GM12875 (cell line): ENCODE results near the gene CRHBP.
"Not testable (repeated sequence)": the region's sequence is repeated elsewhere in the genome, so short reads cannot be mapped to it uniquely, and the experiment has no call there.

Source experiments
- H3K4me3 ChIP-seq: one replicate; pipeline ENCODE4 v1.5.1; 2011; ENCODE audit warnings: low read depth, low read length, control low read depth
- TF ChIP-seq, protein P1 (sequence below): IDR thresholded peaks from 2 replicates; pipeline ENCODE4 v1.5.1; 2011; ENCODE audit warnings: low read depth, mild to moderate bottlenecking, control low read depth, inconsistent platforms, low read length, moderate library complexity, borderline replicate concordance; ENCODE audit not compliant: insufficient read depth

The CRHBP gene

DNA sequence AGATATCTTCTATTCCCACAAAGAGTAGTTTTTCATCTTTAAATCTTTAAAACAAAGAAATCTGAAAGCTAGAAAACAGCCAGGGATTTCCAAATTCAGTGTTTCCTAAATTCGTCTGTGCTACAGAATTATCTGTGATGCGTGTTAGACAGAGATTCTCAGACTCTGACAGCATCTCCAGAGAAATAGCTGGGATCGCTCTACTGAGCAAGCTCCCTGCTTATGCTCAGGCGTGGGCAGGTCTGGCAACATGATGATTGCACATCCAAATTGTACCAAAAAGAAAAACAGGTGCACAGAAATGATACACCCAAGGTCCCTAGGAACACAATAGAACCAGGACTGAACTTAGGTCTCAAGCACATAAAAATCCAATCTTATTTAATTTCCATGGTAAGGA, 22.8 kb upstream of the CRHBP start:
- TF ChIP-seq, protein P1, sequence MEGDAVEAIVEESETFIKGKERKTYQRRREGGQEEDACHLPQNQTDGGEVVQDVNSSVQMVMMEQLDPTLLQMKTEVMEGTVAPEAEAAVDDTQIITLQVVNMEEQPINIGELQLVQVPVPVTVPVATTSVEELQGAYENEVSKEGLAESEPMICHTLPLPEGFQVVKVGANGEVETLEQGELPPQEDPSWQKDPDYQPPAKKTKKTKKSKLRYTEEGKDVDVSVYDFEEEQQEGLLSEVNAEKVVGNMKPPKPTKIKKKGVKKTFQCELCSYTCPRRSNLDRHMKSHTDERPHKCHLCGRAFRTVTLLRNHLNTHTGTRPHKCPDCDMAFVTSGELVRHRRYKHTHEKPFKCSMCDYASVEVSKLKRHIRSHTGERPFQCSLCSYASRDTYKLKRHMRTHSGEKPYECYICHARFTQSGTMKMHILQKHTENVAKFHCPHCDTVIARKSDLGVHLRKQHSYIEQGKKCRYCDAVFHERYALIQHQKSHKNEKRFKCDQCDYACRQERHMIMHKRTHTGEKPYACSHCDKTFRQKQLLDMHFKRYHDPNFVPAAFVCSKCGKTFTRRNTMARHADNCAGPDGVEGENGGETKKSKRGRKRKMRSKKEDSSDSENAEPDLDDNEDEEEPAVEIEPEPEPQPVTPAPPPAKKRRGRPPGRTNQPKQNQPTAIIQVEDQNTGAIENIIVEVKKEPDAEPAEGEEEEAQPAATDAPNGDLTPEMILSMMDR, result no peak
- no peak overlapping the region for H3K4me3 ChIP-seq

DNA sequence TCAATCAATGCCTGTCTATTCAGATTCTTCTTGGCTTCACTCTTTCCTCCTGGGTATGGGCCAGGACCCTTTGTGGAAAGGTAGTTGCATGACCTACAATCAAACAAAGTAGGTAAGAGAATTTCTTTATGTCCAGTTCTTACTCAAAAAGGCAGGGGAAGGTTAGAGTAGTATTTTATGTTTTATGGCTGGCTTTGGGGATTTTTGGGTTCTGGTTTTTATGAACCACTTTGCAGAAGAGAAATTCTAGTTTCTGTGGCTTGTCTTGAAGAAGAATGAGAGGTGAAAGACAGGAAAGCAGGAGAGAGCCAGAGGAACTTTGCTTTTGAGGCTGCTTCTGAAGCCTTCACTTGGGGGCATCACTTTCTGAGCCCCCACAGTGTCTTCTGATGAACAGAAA, 14.7 kb upstream of the CRHBP start:
- TF ChIP-seq, protein P1, result no peak
- H3K4me3 ChIP-seq, result no peak overlapping the region

DNA sequence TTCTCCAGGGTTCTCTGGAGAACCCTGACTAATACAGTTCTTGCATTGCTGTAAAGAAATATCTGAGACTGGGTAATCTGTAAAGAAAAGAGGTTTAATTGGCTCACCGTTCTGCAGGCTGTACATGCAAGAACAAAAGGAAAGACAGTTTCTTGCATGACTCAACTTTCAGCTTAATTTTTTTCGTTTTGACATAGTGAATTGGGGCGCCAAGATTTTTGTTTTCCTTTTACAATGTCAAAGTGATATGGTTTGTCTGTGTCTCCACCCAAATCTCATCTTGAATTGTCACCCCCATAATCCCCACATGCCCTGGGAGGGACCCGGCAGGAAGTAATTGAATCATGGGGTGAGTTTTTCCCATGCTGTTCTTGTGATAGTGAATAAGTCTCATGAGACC, 11.8 kb upstream of the CRHBP start:
- no peak overlapping the region for H3K4me3 ChIP-seq
- TF ChIP-seq, protein P1, result no peak

DNA sequence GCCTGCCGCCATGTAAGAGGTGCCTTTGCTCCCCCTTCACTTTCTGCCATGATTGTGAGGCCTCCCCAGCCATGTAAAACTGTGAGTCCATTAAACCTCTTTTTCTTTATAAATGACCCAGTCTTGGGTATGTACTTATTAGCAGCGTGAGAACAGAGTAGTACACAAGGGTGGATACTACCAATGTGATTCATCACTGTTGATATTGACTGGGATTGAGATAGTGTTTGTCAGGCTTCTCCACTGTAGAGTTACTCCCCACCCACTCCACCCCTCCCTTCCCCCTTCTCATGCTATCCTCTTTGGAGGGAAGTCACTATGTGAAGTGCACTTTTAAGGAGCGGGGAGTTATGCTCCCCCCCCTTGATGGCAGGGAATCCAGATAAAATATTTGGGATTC, 11.4 kb upstream of the CRHBP start:
- TF ChIP-seq, protein P1, result no peak
- H3K4me3 ChIP-seq, result no peak overlapping the region

DNA sequence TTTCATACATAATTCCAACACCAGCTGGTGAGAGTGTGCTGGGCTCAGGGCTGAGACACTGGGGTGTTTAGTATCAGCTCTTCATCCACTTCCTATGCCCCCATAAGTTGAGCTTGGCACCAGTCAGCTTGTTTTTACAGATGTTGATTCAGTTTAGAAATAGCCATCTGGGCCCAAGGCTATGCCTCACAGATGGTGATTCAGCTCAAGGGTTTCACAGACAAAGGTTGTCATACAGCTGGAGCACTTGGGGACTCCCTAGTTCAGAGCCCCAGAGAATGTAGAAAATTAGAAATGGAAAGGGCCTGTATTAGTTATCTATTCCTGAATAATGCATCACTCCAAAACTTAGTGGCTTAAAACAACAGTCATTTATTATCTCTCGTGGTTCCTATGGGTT, 10.3 kb upstream of the CRHBP start:
- TF ChIP-seq, protein P1, result no peak

DNA sequence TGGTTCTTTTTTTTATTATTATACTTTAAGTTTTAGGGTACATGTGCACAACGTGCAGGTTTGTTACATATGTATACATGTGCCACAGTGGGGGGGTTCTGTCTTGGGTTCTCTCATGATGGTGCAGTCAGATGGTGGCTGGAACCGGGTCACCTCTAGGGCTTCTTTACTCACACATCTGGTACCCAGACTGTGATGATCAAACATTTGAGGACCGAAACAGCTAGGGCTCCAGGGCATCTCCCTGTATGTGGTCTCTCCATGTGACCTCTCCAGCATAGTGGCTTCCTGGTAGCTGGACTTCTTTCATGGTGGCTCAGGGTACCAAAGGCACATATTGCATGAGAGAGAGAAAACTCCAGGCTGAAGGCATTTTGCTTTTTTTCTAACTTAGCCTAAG, 9.8 kb upstream of the CRHBP start:
- TF ChIP-seq, protein P1, result no peak

More for the DNA sequence above, 10.3 kb upstream of the CRHBP start:
- no peak overlapping the region for H3K4me3 ChIP-seq

DNA sequence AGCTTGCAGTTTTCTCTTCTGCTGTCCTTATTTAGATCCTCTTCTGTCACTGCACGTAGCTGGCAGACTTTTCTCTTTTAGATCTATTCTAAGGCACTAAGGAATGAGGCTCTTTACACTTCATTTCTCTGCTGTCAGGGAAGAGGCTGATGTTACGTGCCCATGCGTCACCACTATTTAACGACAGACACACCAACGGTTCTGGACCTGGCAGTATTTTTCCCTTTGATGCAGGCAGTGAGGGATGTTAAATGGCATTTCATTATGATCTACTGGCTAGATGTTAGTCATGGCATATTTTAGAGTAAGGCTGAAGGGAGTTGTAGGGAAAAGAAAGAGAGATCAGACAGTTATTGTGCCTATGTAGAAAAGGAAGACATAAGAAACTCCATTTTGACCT, 8.2 kb upstream of the CRHBP start:
- TF ChIP-seq, protein P1, result no peak
- no peak overlapping the region for H3K4me3 ChIP-seq

More for the DNA sequence above, 9.8 kb upstream of the CRHBP start:
- no peak overlapping the region for H3K4me3 ChIP-seq

DNA sequence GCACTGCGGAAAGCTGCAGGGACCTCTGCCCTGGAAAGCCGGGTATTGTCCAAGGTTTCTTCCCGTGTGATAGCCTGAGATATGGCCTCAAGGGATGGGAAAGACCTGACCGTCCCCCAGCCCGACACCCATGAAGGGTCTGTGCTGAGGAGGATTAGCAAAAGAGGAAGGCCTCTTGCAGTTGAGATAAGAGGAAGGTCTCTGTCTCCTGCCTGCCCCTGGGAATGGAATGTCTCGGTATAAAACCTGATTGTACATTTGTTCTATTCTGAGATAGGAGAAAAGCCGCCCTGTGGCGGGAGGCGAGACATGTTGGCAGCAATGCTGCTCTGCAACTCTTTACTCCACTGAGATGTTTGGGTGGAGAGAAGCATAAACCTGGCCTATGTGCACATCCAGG, 7.6 kb upstream of the CRHBP start:
- H3K4me3 ChIP-seq, result not testable (repeated sequence)
